HepG2 (cell line): Measurements from ENCODE around the gene CST4. TPM values are rescaled to one million over a fixed set of nuclear protein-coding genes. Genes with fewer than 3 reads are reported as not detected.

Experiments used
- BORCS8-MEF2B ChIP-seq: sonication (generic); formaldehyde crosslinking; IDR thresholded peaks from 2 replicates; pipeline ENCODE4 v1.8.0; 2022; ENCODE audit warnings: mild to moderate bottlenecking, missing genetic modification reagents
- CENPT ChIP-seq: sonication (generic); formaldehyde crosslinking; IDR thresholded peaks from 2 replicates; pipeline ENCODE4 v1.8.0; 2022; ENCODE audit warnings: low read depth, mild to moderate bottlenecking, moderate library complexity, missing genetic modification reagents
- DZIP1 ChIP-seq: sonication (generic); formaldehyde crosslinking; IDR thresholded peaks from 2 replicates; pipeline ENCODE4 v1.5.0; 2020; ENCODE audit warnings: mild to moderate bottlenecking, missing genetic modification reagents
- FOSL1 ChIP-seq: sonication (generic); formaldehyde crosslinking; IDR thresholded peaks from 2 replicates; pipeline ENCODE4 v1.9.0; 2021; ENCODE audit warnings: missing genetic modification reagents, borderline replicate concordance
- MYPOP ChIP-seq: sonication (generic); formaldehyde crosslinking; IDR thresholded peaks from 2 replicates; pipeline ENCODE4 v1.8.1; 2023; ENCODE audit warnings: mild to moderate bottlenecking, moderate library complexity, missing genetic modification reagents
- POLR2AphosphoS5 ChIP-seq: IDR thresholded peaks from 2 replicates; pipeline ENCODE4 v1.6.1; 2012; ENCODE audit warnings: low read depth, low read length
- PRMT3 ChIP-seq: sonication (generic); formaldehyde crosslinking; IDR thresholded peaks from 2 replicates; pipeline ENCODE4 v1.8.1; 2022; ENCODE audit warnings: low read depth, mild to moderate bottlenecking, moderate library complexity, missing genetic modification reagents, borderline replicate concordance
- SMARCC2 ChIP-seq: fragments of 450-650 bp; IDR thresholded peaks from 2 replicates; pipeline ENCODE4 v1.6.1; 2017; ENCODE audit warnings: antibody characterized with exemption, mild to moderate bottlenecking
- ZBTB2 ChIP-seq: sonication (generic); formaldehyde crosslinking; IDR thresholded peaks from 2 replicates; pipeline ENCODE4 v1.8.0; 2022; ENCODE audit warnings: low read depth, missing genetic modification reagents
- ZBTB7B ChIP-seq: sonication (generic); formaldehyde crosslinking; IDR thresholded peaks from 2 replicates; pipeline ENCODE4 v1.4.0; 2020; ENCODE audit warnings: missing genetic modification reagents
- ZMYM2 ChIP-seq: sonication (generic); formaldehyde crosslinking; IDR thresholded peaks from 2 replicates; pipeline ENCODE4 v1.8.0; 2022; ENCODE audit warnings: mild to moderate bottlenecking, missing genetic modification reagents
- ZNF337 ChIP-seq: sonication (generic); formaldehyde crosslinking; IDR thresholded peaks from 2 replicates; pipeline ENCODE4 v1.5.1; 2020; ENCODE audit warnings: missing genetic modification reagents, low read depth, mild to moderate bottlenecking, borderline replicate concordance
- ZNF354B ChIP-seq: sonication (generic); formaldehyde crosslinking; IDR thresholded peaks from 2 replicates; pipeline ENCODE4 v1.8.0; 2022; ENCODE audit warnings: mild to moderate bottlenecking, missing genetic modification reagents
- ZNF382 ChIP-seq: sonication (generic); formaldehyde crosslinking; IDR thresholded peaks from 2 replicates; pipeline ENCODE4 v1.5.0; 2020; ENCODE audit warnings: missing genetic modification reagents, mild to moderate bottlenecking, borderline replicate concordance
- ZNF567 ChIP-seq: sonication (generic); formaldehyde crosslinking; IDR thresholded peaks from 2 replicates; pipeline ENCODE4 v1.8.1; 2023; ENCODE audit warnings: mild to moderate bottlenecking, missing genetic modification reagents, borderline replicate concordance
- ZNF576 ChIP-seq: sonication (generic); formaldehyde crosslinking; IDR thresholded peaks from 2 replicates; pipeline ENCODE4 v1.4.0; 2020; ENCODE audit warnings: mild to moderate bottlenecking, missing genetic modification reagents
- ZNF639 ChIP-seq: conservative IDR thresholded peaks from 2 replicates; pipeline ENCODE4 v1.6.1; 2018; ENCODE audit warnings: missing genetic modification reagents
- ZNF703 ChIP-seq: sonication (generic); formaldehyde crosslinking; IDR thresholded peaks from 2 replicates; pipeline ENCODE4 v1.5.1; 2020; ENCODE audit warnings: missing genetic modification reagents, mild to moderate bottlenecking, moderate library complexity, borderline replicate concordance
- ZNF782 ChIP-seq: sonication (generic); formaldehyde crosslinking; IDR thresholded peaks from 2 replicates; pipeline ENCODE4 v1.4.0; 2020; ENCODE audit warnings: missing genetic modification reagents, mild to moderate bottlenecking, borderline replicate concordance
- ZNF878 ChIP-seq: sonication (generic); formaldehyde crosslinking; IDR thresholded peaks from 2 replicates; pipeline ENCODE4 v1.8.1; 2023; ENCODE audit warnings: mild to moderate bottlenecking, missing genetic modification reagents, moderate library complexity
- ZNF883 ChIP-seq: sonication (generic); formaldehyde crosslinking; IDR thresholded peaks from 2 replicates; pipeline ENCODE4 v1.5.1; 2020; ENCODE audit warnings: mild to moderate bottlenecking, missing genetic modification reagents; ENCODE audit errors: not compliant biosample characterization
- ZSCAN30 ChIP-seq: sonication (generic); formaldehyde crosslinking; IDR thresholded peaks from 2 replicates; pipeline ENCODE4 v1.5.0; 2020; ENCODE audit warnings: mild to moderate bottlenecking, missing genetic modification reagents
- polyA plus RNA-seq, 8 experiments: library from polyadenylated mRNA; depleted of rRNA in 3 of 8; stranded (reverse) in 7 of 8; unstranded in 1 of 8; fragments of >200 nt; fragmentation: Illumina TruSeq in 4 of 8; extraction: Trizol in 4 of 8; gene quantifications; 2 replicates each; pipeline versions ENCODE4 v1.2.1 to v1.2.3, GENCODE V29; 2011 to 2016; ENCODE audit warnings: low read depth in 4 of 8, missing spikeins in 1 of 8, mixed read lengths in 1 of 8; ENCODE audit not compliant: insufficient read depth in 1 of 8
- total RNA-seq, 5 experiments: library from RNA; depleted of rRNA; stranded (reverse); fragments of >200 nt; fragmentation: Illumina TruSeq; extraction: Trizol; gene quantifications; 2 replicates each; pipeline ENCODE4 v1.2.3, GENCODE V29; 2016; ENCODE audit warnings: low read depth in 1 of 5

The CST4 gene
- total and polyA plus RNA-seq, 2 of the 13 experiments (the other 11 are each of a cell fraction or from before 2014, with no cell fraction given): not detected

- TF ChIP-seq MYPOP (no peak), ZBTB2 (CRISPR knock-in tag) (no peak), ZNF703 (CRISPR knock-in tag) (no peak), ZMYM2 (no peak), POLR2AphosphoS5 (no peak; the same call in 1 of the 2 replicates), ZNF337 (CRISPR knock-in tag) (no peak), DZIP1 (no peak), SMARCC2 (no peak), ZSCAN30 (CRISPR knock-in tag) (no peak), ZNF878 (no peak), ZNF782 (no peak), PRMT3 (CRISPR knock-in tag) (no peak), ZNF567 (CRISPR knock-in tag) (peak; percentile 88; the same call in 1 of the 2 replicates), FOSL1 (CRISPR knock-in tag) (no peak), ZBTB7B (CRISPR knock-in tag) (peak; percentile 36; the same call in 1 of the 2 replicates), ZNF576 (no peak), CENPT (CRISPR knock-in tag) (no peak), ZNF382 (CRISPR knock-in tag) (no peak), ZNF883 (CRISPR knock-in tag) (no peak), ZNF639 (CRISPR knock-in tag) (no peak), ZNF354B (CRISPR knock-in tag) (peak; percentile 78; the same call in 1 of the 2 replicates), BORCS8-MEF2B (no peak)
Observed at GRCh38 chr20:23636182-23636907, 52.5 kb downstream of the CST4 start (continued).
